ENCODE results near the gene KRT40. TPM values are rescaled to one million over a fixed set of nuclear protein-coding genes. Genes with fewer than 3 reads are reported as not detected.

The KRT40 gene
- total RNA-seq, 1 experiment from 2014 or later = not detected

DNA sequence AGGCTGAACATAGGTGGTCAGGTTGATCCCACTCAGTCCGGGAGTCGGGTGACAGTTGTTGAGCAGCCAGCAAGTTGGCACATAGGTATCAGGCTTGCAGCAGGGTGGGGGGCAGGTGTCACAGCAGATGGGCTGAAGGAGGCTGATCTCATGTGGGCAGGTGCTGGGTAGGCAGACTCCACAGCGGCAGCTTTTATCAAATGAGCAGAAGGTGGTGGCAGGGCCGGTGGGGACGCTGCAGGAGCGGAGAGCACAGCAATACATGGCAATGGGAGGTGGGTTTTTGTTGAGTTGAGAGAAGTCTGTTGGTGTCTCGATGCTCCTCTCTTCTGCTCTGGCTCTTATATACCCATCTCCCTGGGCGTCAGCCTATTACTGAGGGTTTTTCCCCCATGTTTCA, 24.7 kb upstream of the KRT40 start, which contains the start of gene KRTAP3-1:
TSS of gene KRTAP3-1 (minus strand) at position 318 of the 400 bp plus-strand sequence. CDS start at position 264, 54 bp downstream.
- TF ChIP-seq TCF7L2 (IDR thresholded peaks at IDR 0.05; ENCODE audit: low read depth, low read length) (no peak), REST (IDR thresholded peaks at IDR 0.05; ENCODE audit: insufficient read depth in 1 of 2, low read depth in 2 of 2, low read length in 1 of 2) (no peak), SIN3A (IDR thresholded peaks at IDR 0.05; ENCODE audit: borderline replicate concordance, insufficient read depth, low read depth, low read length) (no peak)
- no peak within 1 kb of the TSS for H3K4me3 ChIP-seq (ENCODE audit: low read depth in 2 of 2, low read length in 2 of 2)
- H3K27ac ChIP-seq (ENCODE audit: low read length) = no peak within 1 kb of the TSS
- no peaks in the 10 kb centered on the region; the same call in 1 of the 2 replicates for H3K27me3 ChIP-seq (ENCODE audit: control insufficient read depth, insufficient read depth, low read length)
- intact Hi-C loops (cut with micrococcal nuclease; ENCODE audit: unreplicated experiment) (no loop called here), in situ Hi-C loops (cut with HindIII; ENCODE audit: low pct_unique_long_range_greater_than_20kb, low sequenced_read_pairs) (no loop called here)
- ChIA-PET CTCF (no interaction called here), POLR2A (no interaction called here)
- no peaks in the 10 kb centered on the region for H3K4me1 ChIP-seq (ENCODE audit: control insufficient read depth, insufficient read depth, low read length)
- H3K9me3 ChIP-seq (ENCODE audit: control insufficient read depth, insufficient read depth, low read depth, low read length) = no peaks in the 10 kb centered on the region
- ATAC-seq (no peak), DNase-seq (ENCODE audit: low read depth, low spot score) (no peak)
- H3K36me3 ChIP-seq (ENCODE audit: control insufficient read depth, insufficient read depth, low read length) = no peaks in the 10 kb centered on the region
- BruUV-seq (replicated peaks) = no TSS peak

DNA sequence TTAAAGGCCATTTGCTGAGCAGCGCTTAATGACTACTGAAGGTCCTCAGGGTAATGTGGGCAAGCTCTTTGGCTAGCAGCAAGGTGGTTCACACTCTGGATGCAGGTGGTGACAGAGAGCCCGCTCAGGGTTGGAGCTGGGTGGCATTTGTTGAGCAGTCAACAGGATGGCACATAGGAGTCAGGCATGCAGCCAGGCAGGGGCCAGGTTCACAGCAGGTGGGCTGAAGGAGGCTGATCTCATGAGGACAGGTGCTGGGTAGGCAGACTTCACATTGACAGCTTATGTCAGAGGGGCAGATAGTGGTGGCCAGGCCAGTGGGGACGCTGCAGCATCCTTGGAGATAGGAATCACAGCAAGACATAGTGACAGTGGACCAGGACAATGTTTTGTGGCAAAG, 20.3 kb upstream of the KRT40 start:
- ChIA-PET POLR2A (no interaction called here), CTCF (interaction anchor here (0.6 kb wide), 1 partner anchor 668 kb away, joined by 5 read pairs; no protein-coding TSS in a partner anchor)
- no peak overlapping the region for H3K27ac ChIP-seq (ENCODE audit: low read length)
- H3K27me3 ChIP-seq (ENCODE audit: control insufficient read depth, insufficient read depth, low read length) = peaks cover 4% of the 10 kb centered on the region; the same call in 1 of the 2 replicates
- no peaks in the 10 kb centered on the region for H3K4me1 ChIP-seq (ENCODE audit: control insufficient read depth, insufficient read depth, low read length)
- in situ Hi-C loops (cut with HindIII; ENCODE audit: low pct_unique_long_range_greater_than_20kb, low sequenced_read_pairs) = no loop called here
- intact Hi-C loops (cut with micrococcal nuclease; ENCODE audit: unreplicated experiment) = no loop called here
- TF ChIP-seq, protein P1, sequence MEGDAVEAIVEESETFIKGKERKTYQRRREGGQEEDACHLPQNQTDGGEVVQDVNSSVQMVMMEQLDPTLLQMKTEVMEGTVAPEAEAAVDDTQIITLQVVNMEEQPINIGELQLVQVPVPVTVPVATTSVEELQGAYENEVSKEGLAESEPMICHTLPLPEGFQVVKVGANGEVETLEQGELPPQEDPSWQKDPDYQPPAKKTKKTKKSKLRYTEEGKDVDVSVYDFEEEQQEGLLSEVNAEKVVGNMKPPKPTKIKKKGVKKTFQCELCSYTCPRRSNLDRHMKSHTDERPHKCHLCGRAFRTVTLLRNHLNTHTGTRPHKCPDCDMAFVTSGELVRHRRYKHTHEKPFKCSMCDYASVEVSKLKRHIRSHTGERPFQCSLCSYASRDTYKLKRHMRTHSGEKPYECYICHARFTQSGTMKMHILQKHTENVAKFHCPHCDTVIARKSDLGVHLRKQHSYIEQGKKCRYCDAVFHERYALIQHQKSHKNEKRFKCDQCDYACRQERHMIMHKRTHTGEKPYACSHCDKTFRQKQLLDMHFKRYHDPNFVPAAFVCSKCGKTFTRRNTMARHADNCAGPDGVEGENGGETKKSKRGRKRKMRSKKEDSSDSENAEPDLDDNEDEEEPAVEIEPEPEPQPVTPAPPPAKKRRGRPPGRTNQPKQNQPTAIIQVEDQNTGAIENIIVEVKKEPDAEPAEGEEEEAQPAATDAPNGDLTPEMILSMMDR (IDR thresholded peaks at IDR 0.05) = no peak
- TF ChIP-seq REST (IDR thresholded peaks at IDR 0.05; ENCODE audit: insufficient read depth in 1 of 2, low read depth in 2 of 2, low read length in 1 of 2) = no peak
- TF ChIP-seq TCF7L2 (IDR thresholded peaks at IDR 0.05; ENCODE audit: low read depth, low read length) = no peak
- TF ChIP-seq POLR2AphosphoS5 (IDR thresholded peaks at IDR 0.05; ENCODE audit: low read depth, low read length) = no peak
- TF ChIP-seq SIN3A (IDR thresholded peaks at IDR 0.05; ENCODE audit: borderline replicate concordance, insufficient read depth, low read depth, low read length) = no peak
- ATAC-seq (no peak), DNase-seq (ENCODE audit: low read depth, low spot score) (no peak)
- no peak overlapping the region for H3K4me3 ChIP-seq (ENCODE audit: low read depth in 2 of 2, low read length in 2 of 2)
- no TSS peak for BruUV-seq (replicated peaks)
- no peaks in the 10 kb centered on the region for H3K36me3 ChIP-seq (ENCODE audit: control insufficient read depth, insufficient read depth, low read length)
- no peaks in the 10 kb centered on the region for H3K9me3 ChIP-seq (ENCODE audit: control insufficient read depth, insufficient read depth, low read depth, low read length)
